NCI-H146 (cell line): Measurements from ENCODE around the gene NOL6.
A peak's percentile ranks its signal among the peaks of the same experiment; 100 is the strongest.
"Not testable (repeated sequence)": the region's sequence is repeated elsewhere in the genome, so short reads cannot be mapped to it uniquely, and the experiment has no call there.

Experiments used
- DNase-seq: peaks from one replicate; lab custom pipeline; 2025; lab: John Stamatoyannopoulos, UW

The NOL6 gene

DNA sequence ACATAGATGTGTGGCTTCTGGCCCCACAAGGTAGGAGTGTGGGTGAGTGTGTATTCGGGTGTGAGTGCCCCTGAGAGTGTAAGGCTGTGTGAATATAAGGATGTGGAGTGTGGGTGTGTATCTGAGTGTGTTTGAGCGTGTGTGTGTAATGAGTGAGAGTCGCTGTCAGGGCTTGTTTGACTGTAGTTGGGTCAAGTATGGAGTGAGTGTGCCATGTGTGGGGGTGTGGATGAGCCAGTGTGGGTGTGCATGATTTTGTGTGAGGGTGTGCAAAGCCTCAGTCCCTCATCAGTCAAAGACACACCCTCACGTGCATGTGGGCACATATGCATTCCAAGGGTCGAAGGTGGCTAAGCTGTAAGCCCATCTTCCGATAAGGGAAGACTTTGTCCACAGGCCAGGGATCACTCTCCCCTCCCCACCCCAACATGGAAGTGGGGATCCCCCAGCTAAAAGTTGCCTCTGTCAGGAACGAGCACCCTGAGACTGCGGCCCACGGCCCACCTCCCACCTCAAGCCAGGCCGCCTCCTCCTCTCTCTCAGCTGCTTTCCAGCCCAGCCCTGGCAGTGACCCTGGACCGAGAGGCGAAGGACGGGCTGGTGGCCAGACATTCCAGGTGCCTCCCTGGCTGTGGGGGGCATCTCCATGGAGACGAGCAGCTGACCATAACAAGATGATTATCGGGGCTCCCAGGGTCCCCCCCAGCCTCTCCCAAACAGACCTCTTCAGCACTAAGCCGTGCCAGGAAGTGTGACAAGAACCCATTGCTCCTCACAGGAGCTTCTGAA is 39.2 kb downstream of the NOL6 start:
- no peak for DNase-seq

DNA sequence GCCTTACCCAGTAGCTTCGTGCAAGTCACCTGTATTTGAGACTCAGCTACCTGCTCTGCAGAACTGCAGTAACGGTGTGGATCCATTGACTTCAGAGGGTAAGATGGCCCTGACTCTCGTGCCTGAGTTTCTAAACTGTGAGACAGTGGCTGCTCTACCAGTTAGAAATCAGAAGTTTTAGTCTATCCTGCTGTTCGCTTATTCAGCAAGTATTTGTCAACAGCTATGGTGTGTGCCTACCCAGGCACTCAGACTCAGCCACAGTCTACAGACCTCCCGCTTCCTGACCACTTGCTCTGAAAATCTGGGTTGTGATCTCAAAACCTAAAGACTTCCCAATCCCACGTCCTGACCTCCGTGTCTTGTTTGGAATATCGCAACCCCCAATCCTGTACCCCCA is 39.9 kb downstream of the NOL6 start:
- no peak for DNase-seq

DNA sequence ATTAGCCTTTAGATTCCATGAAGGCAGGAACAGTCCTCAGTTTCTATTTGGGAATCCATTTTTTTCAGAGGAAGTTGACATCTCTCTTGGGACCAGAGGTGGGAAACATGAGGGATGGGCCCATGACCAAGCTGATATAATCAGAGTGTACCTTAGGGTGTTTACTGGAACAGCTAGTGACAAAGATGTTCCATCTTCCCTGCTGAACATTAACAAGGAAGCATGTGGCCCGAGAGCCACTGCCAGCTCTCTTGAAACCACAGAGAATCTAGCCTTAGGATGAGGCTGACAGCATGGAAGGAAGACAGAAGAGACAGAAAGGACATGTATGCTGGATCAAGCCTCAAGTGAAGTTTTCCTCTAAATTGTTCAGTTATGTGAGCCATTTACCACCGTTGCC is 42.3 kb downstream of the NOL6 start:
- DNase-seq = no peak

DNA sequence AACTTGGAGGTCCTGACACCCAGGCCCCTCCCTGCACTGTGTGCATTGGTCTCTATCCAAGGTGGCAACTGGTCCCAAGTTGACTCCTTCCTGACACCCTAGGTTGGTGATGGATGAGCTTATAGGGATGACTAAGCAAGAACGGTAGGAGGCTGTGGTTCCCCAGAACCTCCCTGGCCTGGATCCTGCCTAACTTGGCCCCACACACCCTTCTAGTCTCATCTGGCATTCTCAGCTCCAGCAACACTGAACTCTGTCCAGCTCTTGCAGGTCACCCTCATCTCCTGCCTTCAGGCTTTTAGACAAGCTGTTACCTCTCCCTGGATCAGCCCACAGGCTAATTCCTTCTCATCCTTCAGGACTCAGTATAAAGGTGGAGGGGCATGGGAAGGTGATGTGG is 42.8 kb downstream of the NOL6 start:
- DNase-seq = no peak

DNA sequence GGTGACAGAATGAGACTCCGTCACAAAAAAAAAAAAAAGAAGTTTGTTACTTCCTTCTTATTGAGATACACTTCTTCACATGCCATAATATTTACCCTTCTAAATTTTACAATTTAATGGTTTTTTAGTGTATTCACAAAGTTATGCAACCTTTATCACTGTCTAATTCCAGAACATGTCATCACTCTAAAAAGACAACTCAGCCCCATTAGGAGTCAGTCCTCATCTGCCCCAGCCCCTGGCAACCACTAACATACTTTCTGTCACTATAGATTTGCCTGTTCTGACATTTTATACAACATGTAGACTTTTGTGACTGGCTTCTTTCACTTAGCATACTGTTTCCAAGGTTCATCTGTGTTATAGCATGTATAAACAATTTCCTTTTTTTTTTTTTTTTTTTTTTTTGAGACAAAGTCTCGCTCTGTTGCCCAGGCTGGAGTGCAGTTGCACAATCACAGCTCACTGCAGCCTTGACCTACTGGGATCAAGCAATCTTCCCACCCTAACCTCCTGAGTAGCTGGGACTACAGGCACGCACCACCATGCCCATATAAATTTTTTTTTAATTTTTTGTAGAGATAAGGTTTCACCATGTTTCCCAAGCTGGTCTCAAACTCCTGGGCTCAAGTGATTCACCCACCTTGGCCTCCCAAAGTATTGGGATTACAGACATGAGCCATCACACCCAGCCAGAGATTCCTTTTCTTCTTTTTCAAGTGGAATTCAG is 44.3 kb downstream of the NOL6 start:
- no peak for DNase-seq

DNA sequence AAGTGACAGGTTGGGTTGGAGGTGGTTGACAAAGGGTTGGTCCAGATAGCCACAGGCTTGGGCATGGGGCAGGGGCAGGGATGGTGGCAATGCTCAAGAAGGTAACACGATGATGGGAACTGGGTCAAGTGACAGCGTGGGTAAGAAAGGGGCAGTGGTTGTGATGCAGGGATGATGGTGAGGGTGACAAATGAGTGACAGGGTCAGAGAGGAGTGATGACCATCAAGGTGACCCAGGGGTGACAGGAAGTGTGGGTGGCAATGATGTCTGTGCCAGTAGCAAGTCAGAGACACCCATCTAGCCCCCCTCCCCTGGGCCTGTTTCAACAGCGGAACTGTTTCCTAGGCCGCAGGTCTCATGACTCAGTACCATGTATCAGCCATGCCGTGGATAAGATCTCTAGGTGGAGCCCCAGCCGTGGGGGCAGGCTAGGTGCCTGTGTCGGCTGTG is 46.9 kb downstream of the NOL6 start:
- DNase-seq = no peak

DNA sequence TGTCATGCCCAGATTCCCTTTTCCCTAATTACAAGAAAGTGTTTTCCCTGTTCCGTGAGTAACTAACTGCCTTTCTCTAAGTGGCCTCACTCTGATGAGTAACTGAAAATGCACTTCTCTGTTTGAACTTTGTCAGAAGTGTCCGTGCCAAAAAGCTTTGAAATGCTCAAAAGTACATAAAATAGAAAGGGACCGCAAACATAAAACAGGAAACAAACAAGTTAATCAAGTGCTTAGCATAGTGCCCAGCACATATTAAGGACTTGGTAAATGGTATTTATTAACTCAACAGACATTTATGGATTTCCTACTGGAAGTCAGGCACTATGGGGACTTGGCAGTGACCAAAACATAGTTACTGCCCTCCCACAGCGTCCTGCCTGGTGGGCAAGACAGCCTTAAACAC is 48.6 kb downstream of the NOL6 start:
- no peak for DNase-seq

DNA sequence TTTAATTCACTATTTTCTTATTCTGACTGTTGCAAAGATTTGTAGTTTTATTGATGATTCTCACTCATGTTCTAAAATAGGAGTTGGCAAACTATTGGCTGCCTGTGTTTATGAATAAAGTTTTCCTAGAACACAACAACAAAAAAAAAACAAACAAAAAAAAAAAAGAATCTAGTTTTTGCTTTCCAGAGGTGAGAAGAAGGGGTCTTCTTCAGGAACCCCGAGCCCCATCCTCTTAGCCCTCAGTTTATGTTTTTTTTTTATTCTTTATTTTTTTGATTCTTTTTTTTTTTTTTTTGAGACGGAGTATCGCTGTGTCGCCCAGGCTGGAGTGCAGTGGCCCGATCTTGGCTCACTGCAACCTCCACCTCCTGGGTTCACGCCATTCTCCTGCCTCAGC is 49.2 kb downstream of the NOL6 start:
- not testable (repeated sequence) for DNase-seq

DNA sequence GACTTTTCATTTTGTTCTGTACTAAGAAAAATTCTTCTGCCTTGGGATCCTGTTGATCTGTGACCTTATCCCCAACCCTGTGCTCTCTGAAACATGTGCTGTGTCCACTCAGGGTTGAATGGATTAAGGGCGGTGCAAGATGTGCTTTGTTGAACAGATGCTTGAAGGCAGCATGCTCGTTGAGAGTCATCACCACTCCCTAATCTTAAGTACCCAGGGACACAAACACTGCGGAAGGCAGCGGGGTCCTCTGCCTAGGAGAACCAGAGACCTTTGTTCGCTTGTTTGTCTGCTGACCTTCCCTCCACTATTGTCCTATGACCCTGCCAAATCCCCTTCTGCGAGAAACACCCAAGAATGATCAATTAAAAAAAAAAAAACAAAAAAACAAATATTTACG is 49.7 kb downstream of the NOL6 start:
- not testable (repeated sequence) for DNase-seq

DNA sequence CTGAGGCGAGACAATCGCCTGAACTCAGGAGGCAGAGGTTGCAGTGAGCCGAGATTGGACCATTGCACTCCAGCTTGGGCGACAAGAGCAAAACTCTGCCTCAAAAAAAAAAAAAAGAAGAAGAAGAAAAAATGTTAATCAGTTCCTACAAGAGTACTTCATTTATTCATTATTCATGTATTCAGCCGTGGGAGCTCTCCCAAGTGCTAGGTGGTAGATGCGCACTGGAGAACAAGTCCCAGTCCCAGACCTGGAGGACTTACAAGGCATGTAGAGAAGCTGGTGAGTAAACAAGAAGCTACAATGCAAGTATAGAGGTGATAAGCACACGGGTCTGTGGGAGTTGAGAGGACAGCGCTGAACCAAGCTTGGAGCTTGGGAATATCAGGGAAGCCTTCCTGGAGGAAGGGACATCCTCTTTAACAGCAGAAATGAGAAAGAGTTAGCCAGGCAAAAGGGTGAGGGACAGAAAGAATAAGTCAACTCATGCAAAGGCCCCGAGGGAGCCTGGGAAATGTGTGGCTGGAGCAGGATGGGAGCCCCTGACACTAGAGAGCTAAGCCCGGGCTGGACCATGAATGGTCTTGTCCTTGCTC is 53.9 kb downstream of the NOL6 start:
- DNase-seq = no peak

DNA sequence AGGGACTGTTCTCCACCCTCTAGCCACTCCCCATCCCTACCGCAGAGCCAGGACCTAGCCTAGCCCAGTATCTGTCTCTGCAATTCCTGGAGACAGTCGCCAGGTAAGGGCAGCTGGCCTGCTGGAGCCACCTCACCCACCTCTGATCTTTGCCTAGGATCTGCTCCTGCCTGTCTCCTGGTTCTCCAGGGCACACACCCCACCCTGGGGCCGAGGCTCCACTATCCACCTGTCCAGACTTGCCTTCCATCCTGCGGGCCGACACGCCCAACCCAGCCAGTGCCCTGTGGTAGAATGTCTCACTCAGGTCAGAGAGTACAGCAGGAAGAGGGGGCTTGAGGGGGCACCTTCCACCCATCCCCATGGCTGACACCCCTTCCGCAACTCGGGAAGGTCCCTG is 55.6 kb downstream of the NOL6 start:
- no peak for DNase-seq

DNA sequence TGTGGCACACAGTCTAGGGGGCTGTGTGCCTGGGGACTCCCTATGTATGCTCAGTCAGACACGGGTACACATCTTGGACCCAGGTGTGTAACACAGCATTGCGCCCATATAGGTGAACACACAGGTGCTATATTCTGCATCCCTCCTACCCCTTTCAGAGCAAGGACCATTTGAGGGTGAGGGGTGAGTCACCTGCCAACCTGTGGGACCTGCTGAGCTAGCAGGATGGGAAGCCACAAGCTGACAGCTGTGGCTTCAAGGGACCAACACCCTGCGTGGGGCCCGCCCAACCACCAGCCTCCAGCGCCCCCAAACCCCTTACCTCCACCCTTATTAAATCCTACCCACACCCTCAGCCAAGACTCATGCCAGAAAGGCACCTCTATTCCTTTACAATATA is 56.7 kb downstream of the NOL6 start:
- no peak for DNase-seq

DNA sequence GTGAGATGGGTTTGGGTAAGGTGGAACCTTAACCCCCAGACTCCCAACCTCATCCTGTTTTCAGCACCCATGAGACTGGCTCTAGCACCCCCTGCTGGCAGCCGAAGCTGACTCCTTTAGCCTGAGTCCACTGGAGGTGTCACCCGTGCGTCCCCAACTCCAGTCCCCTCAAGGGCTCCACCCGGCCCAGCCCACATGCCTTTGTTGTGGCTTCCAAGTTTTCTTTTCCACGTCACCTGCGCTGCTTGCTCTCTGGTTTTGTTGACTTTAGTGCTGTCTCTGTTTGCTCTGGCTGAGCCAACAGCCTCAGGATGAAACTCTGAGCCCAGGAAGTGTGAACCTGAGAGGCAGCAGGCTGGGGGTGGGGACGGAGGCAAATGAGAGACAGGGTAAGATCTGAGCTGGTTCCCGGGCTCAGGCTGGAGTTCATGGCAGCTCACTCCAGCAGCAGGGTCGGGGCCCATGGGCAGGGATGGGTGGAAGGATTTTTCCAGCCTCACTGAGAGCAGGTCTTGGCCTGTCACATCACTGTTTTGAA is 58.2 kb downstream of the NOL6 start:
- DNase-seq = peak; percentile 93

DNA sequence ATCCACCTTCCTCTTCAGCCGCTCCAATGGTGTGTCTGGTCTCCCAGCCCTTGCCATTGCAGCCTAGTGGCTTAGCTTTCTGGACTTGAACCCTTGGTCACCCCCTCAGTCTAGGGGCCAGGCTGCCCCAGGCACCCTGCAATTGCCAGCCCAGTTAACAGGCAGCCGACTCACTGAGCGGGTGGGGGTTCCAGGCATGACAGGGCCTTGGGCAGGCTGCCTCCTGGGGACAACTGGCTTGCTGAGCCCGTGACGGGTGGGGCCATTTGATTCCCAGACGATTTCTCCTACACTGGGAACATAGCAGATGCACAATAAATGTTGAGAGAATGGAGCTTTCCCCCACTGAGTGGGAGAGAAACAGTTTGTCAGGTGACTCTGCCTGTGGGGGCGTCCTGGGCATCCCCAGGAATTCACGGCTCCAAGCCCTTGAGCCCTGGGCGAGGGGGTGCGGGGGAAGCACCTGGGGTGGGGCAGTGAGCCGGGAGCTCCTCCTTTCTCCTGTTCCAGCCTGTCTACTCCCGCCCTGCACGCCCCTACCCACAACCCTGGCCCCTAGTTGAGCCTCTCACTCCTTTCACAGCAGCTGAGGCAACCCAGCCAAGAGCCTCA is 58.7 kb downstream of the NOL6 start:
- DNase-seq = peak; percentile 28

DNA sequence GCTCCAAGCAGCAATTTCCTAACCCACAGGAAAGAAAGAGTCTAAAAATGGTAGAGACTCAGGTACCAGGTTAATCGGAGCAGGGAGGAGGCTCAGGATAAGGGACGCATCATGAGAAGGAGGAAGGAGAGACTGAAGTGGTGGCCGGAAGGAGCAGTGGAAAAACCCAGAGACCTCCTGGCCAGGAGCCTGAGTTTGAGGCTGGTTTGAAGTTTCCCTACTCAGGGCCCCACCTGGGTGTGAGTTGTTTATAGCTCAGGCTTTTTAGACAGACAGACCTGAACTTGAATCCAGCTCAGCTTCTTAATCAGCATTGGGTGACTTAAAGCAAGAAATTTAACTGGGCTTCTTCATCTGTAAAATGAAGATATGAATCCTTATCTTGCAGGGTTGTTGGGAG is 59.5 kb downstream of the NOL6 start:
- no peak for DNase-seq
